H4 (cell line): ENCODE data around the gene HERPUD2. TPM values are rescaled to one million over a fixed set of nuclear protein-coding genes. Genes with fewer than 3 reads are reported as not detected.
A peak's percentile ranks its signal among the peaks of the same experiment; 100 is the strongest.
"Not testable (repeated sequence)": the region's sequence is repeated elsewhere in the genome, so short reads cannot be mapped to it uniquely, and the experiment has no call there.

ENCODE experiments used
- DNase-seq: peaks from one replicate; pipeline ENCODE4 v3.0.0-alpha.2; 2015; ENCODE audit warnings: low spot score
- total RNA-seq: library from RNA; depleted of rRNA; stranded (reverse); fragments of >200 nt; shearing (Covaris generic); gene quantifications from 2 replicates; pipeline ENCODE4 v1.2.3, GENCODE V29; 2014

The HERPUD2 gene
- total RNA-seq, 1 experiment from 2014 or later, result 19.2 TPM

DNA sequence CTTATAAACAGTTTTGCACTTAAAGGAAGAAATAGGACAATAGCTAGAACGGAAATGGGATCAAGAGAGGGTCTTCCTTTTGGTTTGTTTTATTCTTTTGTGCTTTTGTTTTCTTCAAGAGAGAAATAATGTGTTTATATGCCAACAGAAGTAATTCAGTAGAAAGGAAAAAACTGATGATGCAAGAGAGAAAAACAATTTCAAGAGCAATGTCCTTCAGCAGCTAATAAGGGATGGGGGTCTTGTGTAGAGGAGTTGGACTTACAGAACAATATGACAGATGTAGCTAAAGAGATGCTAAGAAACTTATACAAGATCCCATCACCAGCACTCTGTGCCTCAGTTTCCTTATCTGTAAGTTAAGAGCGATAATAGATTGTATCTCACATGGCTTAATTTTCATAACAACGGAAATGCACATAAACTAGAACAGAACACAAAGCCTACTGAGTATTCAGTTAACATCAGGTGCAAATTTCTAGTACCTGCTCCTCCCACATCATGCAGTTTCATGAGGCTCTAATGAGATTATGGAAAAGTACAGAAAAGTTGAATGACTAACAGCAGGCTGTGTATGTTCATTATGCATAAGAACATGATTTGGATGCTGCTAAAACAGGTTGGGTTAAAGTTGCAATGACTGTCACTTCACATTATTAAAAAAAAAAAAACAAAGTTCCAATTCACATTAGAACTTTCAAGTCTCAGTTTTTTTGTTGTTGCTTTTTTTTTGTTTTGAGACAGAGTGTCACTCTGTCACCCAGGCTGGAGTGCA is 17.2 kb downstream of the HERPUD2 start:
- DNase-seq, result no peak

DNA sequence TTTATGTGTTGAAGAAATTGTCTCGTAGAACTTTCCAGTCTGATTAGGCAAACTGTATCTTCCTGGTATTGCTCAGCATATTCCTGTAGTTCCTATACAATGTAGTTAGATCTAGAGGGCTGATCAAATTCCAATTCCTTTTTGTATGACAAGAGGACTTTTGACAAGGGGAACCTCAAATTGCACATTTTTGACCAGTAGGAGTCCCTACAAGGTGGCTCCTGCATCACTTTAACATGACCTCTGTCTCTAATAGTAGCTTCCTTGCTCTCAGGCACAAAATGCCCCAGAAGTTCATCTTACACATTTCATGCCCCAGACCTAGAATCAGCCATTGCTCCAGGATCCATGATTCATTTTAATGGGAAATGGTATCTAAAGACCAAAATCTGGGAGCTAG is 18.7 kb downstream of the HERPUD2 start:
- no peak for DNase-seq

DNA sequence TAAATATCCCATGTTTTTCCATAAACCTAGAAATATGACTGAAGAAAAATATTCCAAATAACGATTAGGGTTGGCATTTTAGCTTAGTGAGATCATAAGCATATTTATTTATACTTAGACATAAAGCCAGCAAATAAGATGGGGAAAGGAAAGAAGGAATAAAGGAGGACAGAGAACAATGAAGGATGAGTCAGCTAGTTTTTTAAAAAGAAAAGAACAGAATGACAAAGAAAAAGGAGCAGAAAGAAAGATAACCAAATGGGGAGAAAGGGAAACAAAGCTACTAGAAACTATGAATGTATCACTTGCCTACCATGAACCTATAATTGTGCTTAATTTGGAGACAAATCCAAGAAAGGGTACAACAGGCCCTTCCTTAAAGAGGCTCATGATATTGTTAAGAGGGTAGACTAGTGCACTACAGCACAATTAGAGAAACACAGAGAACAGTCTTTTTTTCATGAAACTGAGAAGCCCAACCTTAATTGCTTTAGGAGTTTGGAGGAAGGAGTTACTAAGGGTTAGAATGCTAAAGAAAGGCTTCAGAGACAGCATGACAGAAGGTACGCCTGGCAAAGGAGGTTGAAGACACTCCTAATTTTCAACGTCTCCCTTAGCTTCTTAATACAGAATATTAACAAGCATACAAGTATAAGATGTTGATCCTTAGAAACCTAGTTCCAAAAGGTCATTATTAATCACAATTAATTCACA is 23.9 kb downstream of the HERPUD2 start:
- no peak for DNase-seq

DNA sequence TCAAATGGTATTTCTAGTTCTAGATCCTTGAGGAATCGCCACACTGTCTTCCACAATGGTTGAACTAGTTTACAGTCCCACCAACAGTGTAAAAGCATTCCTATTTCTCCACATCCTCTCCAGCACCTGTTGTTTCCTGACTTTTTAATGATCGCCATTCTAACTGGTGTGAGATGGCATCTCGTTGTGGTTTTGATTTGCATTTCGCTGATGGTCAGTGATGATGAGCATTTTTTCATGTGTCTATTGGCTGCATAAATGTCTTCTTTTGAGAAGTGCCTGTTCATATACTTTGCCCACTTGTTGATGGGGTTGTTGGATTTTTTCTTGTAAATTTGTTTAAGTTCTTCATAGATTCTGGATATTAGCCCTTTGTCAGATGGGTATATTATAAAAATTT is 34.5 kb downstream of the HERPUD2 start:
- not testable (repeated sequence) for DNase-seq

DNA sequence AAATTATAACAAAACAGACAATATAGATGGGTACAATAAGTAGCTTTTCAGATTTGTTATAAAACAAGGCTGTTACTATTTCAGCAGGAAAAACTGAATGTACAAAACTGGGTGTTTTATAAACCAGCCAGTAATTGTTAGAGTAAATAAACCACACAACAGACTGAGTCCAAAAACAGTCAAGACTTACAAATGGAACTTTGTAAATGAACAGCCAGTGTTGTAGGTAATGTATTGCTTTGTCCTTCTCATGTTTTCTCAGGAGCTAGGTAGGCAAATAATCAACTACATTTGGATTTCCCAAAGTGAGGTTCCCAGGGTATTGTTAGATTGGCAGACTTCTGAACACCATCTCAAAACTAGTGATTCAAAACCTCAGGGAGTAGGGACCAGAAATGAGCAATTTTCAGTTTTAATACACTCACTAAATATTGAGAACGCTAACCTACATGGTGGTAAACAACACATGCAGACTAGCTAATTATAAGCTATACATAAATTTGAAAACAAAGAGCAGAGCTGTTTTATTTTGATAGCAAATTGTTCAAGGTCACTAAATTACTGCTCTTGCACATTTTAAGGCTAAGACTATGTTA is 36.2 kb downstream of the HERPUD2 start:
- no peak for DNase-seq

DNA sequence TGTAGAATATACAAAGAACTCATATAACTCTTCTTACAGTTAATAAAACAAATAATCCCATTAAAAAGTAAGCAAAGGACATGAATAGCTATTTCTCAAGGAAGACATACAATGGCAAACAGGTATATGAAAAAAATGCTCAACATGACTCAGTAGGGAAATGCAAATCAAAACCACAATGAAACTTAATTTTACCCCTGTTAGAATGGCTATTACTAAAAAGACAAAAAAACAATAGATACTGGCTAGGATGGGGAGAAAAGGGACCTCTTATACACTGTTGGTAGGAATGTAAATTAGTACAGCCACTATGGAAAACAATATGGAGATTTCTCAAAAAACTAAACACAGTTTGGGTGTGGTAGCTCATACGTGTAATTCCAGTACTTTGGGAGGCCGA is 37.8 kb downstream of the HERPUD2 start:
- DNase-seq, result no peak

DNA sequence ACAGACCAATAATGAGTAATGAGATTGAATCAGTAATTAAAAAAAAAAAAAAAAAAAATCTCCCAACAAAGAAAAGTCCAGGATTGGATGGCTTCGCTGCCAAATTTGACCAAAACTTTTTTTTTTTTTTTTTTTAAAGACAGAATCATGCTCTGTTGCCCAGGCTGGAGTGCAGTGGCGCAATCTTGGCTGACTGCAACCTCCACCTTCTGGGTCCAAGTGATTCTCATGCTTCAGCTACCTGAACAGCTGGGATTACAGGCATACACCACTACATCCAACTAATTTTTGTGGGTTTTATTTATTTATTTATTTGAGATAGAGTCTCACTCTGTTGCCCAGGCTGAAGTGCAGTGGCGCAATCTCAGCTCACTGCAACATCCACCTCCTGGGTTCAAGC is 40.4 kb downstream of the HERPUD2 start:
- not testable (repeated sequence) for DNase-seq

DNA sequence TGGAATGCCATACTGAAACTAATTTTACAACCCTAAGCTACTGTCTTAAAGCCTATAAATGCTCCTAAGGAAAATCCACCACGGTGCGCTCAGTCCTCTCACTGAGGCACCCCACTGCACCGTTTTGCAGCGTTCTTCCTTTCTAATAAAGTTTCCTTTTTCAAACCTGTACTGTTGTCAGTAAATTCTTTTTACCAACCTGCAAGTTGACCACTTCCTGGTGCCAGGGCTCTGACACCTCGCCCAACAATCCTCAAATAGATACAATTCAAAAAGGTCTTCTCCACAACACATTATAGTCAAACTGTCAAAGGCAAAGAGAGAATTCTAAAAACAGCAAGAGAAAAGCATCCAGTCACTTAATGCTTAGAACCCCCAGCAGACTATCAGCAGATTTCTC is 42.8 kb downstream of the HERPUD2 start:
- no peak for DNase-seq

DNA sequence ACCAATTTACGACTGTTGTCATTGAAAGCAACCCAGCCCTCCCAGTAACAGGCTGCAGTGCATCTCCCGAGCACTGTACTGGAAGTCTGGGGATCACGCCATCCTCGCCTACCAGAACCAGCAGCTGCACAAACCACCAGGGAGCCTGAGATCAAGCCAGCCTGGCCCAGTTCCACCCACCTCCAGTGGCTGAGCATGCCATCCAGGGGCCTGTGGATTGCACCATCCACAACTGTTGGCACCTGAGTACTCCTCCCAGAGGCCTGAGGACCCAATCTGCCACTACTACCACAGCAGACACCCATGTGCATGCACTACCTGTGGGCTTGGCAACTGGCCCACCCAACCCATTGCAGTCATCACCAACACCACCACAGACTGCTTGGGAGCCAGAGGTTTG is 44.2 kb downstream of the HERPUD2 start:
- no peak for DNase-seq

DNA sequence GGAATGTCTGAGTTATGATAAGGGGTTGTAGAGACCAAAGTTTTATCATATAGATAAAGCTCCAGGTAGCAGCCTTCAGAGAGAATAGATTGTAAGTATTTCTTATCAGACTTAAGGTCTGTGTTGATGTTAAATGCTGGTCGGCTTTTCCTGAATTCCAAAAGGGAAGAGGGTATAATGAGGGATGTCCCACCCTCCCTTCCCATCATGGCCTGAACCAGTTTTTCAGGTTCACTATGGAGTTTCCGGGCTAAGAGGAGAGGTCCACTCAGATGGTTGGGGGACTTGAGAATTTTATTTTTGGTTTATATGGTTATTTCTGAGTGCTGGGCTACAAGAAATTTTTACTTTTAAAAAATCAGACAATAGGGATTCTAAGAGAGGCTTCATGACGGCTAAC is 45.2 kb downstream of the HERPUD2 start:
- no peak for DNase-seq

DNA sequence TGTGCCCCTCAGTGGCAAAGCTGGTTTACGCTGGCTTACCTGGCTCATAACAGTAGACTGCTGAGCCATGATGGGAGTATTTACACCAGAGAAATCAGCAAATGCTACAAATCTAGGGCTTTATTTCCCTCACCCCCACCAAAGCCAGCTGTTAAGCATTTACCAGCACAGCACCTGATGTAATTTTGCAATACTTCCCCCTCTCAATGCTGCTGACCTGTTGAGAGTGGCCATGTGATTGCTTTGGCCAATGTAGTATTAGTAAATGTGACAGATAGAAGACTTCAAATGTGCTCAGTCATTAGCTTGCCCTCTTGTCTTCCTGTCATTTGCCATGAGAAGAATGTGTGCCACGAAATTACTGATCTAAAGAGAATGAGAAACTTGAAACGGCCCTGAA is 46.6 kb downstream of the HERPUD2 start:
- no peak for DNase-seq

DNA sequence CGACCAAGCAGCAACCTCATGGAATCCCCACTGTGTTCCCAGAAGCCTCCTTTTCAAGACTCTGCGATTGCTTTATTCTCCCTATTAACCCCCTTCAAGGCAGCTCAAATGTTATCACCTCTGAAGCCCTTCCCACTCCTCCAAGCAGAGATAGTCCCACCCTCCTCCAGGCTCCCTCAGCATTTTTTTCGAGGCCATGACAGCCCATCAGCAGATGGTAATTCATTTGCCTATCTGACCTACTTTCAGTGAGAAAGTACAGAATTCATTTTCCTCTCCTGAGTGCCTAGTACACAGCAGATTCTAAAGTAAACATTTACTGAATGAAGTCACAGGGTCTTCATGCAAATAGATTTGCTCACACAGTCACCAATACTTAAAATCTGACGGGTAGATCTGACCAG is 47.8 kb downstream of the HERPUD2 start:
- DNase-seq, result no peak

DNA sequence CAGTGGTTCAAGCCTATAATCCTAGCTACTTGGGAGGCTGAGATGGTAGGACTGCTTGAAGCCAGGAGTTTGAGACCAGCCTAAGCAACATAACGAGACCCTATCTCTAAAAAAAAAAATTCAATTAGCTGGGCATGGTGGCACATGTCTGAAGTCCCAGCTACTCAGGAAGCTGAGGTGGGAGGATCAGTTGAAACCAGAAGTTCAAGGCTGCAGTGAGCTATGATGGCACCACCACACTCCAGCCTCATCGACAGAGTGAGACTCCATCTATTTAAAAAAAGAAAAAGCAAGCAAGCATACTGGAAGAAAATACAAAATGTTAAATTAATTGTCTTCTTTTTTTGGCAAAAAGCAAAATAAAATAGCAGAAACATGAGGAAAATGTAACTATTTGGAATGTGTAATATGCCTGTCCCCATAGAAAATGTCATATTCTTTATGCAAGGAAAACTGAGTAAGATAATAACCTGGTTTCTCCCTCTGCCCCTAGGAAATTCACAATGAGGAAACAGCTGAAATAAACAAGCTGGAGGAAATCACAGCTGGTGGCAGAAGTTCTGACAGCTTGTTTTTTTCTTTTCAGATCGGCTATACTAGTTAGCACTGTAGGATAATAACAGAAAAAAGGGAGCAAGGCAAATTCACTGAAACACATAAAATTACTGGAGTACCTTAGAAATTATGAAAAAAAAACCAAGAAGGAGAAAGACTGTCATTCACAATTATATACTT is 48.5 kb downstream of the HERPUD2 start:
- DNase-seq, result no peak

DNA sequence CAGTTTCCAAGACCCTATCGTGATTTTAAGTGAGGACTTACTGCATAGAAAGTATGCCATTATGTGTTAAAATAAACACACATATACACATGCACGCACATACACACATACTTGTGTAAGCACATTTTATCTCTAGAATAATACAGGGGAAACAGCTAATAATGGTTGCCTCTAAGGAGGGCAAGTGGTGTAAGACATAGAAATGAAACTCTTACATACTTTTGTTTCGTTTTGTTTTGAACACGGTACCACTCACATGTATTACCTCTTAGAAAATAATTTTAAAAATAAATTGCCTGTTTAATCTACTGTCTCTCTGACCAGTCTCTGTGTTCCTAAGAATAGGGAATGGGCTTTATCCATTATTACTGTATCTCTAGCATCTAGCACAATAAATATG is 49.2 kb downstream of the HERPUD2 start:
- DNase-seq, result no peak

DNA sequence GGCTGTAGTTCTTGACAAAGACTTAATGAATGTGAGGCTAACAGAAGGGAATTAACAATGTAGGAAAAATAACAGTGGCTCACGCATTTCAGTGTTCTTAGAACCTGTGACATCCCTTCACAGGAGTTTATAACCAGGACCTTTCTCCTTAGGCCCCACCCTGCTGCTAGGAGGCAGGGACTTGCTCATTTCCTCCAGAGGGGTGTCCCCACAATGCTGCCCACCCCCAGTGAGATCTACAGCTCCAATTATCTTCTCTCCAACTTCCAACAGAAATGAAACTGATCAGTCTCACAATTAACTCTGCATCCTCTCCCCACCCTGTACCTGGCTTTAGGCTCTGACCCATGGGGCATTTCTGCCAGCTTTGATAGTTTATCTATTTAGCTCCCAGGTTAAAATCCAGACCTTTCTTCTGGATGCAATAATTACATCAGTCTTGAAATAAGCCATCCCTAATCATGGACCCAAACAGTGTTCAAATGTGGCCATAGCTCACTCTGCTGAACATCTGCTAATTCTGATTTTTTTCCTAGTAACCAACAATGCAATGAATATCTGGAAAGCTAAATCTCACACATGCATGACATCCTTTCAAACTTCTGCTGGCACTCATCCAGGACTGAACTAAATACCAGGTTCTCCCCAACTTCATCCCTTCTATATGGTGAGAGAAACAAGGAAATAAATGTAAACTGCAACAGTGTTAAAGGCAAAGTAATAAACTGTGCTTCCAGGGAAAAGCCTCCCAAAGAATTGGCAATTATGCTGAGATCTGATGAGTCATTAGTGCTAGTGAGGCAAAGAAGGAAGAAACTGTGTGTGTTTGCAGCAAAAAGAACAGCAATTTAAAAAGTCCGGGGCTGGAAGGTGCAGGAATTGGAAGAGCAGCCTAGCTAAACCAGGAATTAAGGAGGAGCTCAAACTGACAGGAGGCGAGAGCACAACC is 64.6 kb downstream of the HERPUD2 start:
- DNase-seq, result peak; percentile 68

DNA sequence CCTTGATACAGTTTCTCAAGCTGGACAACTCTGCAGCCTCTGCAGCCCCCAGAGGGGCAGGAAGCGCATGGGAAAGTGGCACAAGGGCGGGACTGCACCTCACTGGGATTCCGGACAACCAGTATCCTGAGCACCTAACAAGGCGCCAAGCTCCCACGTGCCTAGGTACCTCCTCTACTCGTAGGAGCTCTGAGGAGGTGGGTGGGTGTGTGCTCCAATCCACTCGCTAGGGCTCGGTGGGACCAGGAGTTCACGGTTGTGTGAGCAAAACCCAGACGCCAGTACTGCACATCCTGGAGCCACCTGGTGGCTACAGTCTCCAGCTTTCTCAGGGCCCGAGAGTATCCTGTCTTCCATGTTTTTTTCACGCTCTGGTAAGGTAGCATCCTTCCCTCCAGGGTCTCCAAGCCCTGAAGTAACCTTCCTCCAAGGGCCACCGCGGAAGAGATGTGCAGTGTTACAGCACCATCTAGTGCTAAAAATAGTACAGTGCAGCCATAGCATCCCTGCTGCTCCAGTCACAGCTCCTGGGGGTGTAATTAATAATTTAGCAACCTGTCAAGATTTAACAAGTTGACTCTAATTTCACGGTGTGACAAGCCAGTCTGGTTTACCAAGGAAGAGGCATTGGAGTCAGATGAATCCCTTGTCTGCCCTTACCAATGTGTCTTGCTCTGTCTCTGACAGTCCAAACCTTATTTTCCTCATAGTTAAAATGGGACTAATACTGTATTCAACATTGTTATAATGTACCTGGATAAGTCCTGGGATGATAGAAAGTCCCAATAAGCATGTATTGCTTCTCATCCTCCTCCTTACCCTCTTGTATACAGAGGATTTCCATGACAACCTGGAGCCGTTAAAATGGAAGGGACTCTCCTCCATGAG is 70.4 kb downstream of the HERPUD2 start:
- DNase-seq, result peak; percentile 71

DNA sequence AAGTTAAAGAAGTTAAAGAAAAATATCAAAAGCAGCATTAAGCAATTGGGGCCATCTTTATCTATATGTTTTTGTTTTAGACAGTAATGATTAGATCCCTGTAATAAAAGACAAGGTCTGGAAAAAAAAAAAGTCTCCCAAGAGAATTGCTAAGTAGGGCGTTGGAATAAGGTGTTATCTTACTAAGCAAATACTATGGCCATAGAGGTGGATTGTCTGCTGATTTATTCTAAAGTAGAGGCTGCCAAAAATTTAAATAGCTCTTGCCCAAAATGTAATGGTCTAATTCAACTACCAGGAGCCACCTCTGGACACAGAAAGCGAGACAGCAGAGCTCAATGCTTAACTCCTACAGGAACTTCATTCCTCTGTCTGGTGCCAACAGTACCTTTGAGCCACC is 71.6 kb downstream of the HERPUD2 start:
- no peak for DNase-seq

DNA sequence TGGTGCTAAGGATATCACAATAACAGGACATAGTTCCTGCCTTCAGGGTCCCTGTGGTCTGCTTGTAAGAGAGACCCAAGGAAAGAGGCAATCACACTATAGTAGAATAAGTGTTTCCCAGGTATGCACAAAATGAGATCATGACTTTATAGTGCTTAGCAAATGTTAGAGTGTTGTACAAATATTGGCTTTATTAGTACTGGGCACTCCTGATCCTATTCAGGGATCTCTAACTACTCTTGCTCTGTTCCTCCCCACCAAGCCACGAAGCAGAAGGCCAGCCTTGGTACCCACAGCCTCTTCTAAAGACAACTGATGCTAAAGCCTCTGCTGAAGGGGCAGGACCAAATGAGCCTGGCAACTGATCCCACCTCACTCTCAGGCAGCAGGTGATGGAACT is 75.1 kb downstream of the HERPUD2 start:
- no peak for DNase-seq

DNA sequence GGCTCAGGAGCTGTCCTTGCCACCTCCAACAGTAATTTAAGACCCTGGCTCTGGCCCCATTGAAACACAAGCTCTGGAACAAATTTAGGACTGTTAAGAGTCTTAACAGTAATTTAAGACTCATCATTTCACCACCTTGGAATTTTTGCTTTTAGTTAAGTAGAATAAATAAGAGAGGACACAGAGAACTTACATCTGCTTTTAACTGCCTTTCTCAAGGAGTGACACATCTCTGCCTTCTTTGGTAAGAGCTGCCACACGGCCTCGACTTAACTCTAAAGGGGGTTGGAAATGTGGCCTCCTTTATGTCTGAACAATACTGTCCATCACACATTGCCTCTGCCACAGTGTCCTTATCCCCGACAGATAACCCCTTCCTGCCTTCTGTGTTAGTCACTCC is 77.9 kb downstream of the HERPUD2 start:
- DNase-seq, result no peak

DNA sequence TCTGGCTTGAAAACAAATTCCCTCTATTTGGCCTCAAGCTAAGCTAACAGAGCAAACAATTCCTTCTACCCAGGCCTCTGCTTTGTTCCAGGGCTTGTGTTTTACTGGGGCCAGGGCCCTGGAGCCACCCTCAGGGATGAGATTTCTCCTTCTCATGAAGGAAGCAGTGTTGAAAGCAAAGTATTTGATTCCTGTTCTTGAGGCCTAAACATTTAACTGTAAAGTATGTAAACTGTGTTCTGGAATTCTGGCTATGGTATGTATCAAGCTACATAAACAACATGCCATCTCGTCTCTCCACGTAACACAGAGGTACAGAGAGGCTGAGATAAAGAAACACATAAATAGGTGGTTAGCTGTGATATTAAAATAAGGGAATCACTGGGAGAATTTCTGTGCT is 81.8 kb downstream of the HERPUD2 start:
- no peak for DNase-seq
